Erythroblast (primary cell): Measurements from ENCODE around the gene DNAH14.

Experiments
- GATA1 ChIP-seq: IDR thresholded peaks from 2 replicates; pipeline ENCODE4 v1.6.1; 2011; ENCODE audit warnings: low read depth, mild to moderate bottlenecking, control low read depth, low read length, moderate library complexity
- POLR2A ChIP-seq: IDR thresholded peaks from 2 replicates; pipeline ENCODE4 v1.6.1; 2011; ENCODE audit warnings: mild to moderate bottlenecking, low read length

GRCh38 chr1:225111000-225111399, 181.5 kb downstream of the DNAH14 start:
- TF ChIP-seq POLR2A, result no peak
- no peak for TF ChIP-seq GATA1
